HG03196 (cell line): ENCODE results near the gene SAE1.

ENCODE experiments used
- ATAC-seq: cut with Tn5 transposase; IDR thresholded peaks from one replicate; pipeline ENCODE4 v1.9.1; 2021; ENCODE audit not compliant: unreplicated experiment

SAE1 gene

GRCh38 chr19:47209319-47210179 lies 78.9 kb downstream of the SAE1 start:
- ATAC-seq, result no peak

- ATAC-seq, result no peak
These were observed 79.5 kb downstream of the SAE1 start for GRCh38 chr19:47210180-47210490.

DNA sequence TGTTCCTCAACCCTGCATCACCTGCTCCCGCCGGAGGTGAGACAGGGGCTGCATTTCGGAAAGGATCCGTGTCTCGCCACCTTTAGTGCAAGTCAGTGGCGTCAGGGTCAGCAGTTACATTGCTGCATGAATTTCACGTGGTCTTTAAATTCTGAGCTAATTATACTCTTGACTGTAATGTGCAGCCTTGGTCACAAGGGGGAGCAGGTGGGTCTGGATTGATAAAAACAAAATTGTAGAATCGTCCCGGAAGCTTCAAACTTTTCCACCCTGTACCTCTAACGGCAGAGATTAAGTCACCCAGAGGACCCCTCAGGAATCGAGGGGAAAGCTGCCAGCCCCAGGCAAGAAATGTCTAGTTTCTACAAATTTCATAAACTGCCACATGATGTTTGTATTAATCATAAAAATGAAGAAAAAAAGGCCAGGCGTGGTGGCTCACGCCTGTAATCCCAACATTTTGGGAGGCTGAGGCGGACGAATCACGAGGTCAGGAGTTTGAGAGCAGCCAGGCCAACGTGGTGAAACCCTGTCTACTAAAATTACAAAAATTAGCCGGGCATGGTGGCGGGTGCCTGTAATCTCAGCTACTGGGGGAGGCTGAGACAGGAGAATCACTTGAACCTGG lies 80.2 kb downstream of the SAE1 start:
- no peak for ATAC-seq

DNA sequence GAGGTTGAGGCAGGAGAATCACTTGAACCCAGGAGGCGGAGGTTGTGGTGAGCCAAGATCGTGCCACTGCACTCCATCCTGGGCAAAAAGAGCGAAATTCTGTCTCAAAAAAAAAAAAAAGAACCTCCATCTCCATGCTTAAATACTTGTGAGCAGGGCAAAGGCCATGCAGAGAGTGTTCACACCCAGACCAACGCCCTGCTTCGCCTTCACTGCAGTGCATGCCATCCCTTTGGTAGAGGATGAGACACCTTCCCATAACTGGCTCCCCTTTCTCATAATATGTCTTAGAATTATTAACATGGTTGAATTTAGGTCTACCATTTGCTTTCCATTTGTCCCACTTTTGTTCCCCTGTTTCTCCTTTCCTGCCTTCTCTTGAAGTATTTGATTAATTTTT lies 84.9 kb downstream of the SAE1 start:
- no peak for ATAC-seq

GRCh38 chr19:47221080-47221841 lies 90.6 kb downstream of the SAE1 start:
- no peak for ATAC-seq

- no peak for ATAC-seq
These were observed 91.3 kb downstream of the SAE1 start for GRCh38 chr19:47221890-47222289.

GRCh38 chr19:47225746-47226425 lies 95.3 kb downstream of the SAE1 start:
- peak; percentile 32 for ATAC-seq

- peak; percentile 28 for ATAC-seq
These were observed 96.1 kb downstream of the SAE1 start for GRCh38 chr19:47226426-47227351.

DNA sequence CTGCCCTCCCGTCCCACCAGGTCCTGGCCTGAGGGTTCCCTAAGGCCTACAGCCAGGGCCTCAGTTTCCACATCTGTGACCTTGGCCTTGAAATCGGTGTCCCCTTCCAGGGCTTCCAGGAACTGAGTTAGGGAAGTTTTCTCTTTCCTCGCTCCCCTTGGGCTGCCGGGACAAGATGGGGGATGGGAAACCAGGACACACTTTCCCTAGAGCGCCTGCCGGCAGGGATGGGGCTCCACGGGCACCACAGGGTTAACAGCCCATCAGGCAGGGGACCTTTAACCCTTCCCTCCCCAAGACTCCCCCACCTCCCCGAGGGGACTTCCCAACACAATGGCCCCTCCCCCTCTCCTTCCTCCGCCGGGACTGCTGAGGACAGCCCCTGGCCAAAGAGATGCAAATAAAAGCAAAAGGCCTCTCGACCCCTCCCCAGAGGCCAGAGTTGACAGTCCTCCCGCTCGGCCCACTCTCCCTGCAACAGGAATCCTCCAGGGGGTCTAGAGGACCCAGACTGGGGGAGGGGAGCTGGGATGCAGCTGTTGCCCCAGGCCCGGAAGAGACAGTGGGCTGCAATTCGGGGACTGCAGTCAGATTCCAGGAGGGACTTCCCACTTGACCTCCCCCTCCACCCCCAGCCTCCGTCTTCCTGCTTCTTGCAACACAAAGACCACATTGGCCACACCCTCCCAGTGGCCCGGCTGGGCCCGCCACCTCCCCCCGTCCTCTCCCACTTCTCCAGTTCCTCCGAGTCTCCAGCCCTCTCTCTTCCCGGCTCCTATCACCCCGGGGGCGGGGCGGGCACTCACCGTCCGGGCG lies 96.9 kb downstream of the SAE1 start:
- no peak for ATAC-seq

DNA sequence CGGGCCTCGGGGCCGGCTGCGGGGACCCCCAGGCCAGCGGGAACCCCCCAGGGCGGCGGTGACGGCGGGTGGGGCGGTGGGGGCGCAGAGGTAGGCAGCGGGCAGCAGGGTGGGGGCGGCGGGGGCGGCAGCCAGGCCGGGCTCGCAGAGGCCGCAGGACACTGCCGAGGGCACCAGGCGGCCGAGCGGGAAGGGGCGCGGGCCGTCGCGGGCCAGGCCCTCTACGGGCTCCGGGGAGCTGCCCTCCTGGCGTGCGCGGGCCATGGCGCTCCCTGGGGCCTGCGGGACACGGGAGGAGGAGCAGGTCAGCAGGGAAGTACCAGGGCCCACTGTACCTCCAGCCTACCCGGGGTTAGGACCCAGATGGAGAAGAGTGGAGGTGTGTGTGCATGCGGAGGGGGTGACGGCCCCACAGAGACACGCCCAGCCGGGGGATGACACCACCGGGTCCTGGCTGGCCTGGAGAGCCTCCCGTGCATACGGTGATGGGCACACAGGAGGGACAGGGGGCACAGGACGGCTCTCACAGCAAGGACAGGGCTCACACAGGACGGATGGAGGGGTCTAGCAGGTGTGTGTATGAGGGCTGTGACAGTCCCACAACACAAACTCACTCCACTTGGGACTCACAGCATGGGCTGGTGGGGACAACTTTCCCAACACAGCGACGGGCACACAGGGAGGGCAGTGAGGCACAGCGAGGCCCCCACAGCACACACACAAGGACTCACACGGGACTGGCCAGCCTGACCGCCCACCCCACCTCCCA lies 97.7 kb downstream of the SAE1 start:
- ATAC-seq, result no peak

DNA sequence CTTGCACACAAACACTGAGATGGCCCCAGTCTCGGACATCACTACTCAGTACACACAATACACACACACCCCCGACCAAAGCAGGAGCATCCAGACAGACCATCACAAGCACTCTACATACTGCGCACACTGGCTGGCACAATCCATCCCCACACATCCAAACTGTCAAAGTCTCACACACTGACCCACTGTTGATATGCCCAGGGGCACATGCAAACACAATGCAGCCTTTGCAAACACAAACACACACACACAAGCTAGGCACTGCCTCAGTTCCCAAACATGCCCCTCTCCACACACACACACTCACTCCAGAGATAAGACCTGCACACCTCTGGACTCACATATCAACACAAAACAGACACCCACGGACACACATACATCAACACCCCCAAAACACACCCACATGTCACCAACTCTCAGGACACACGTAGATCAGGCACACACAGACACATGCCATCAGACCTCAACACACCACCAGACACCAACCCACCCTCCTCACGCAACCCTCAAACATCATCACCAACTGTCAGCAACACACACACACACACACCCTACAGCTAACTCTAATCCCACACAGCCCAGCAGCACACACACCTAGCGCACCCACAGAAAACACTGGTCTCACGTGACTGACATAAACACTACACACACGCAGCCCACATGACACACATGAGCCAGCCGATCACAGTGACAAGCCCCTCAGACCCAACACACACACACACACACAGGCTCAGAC lies 98.5 kb downstream of the SAE1 start:
- no peak for ATAC-seq

DNA sequence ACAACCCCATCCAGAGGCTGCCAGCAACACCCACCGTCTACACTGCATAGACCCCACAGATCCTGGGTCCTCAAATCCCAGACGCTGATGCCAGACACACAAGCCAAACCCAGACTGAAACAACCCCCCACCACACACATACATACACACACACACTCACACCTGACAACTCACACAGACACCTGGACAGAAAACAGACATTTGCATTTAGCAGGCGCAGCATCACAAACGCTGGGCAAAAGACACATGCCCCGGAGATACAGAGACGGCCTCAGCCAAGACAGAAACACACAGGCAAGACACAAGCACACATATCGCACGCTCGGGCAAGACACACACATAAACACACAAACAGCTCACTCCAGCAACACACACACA lies 99.0 kb downstream of the SAE1 start:
- no peak for ATAC-seq

- ATAC-seq, result no peak
These were observed 99.7 kb downstream of the SAE1 start for GRCh38 chr19:47230054-47230920.

GRCh38 chr19:47230921-47231214 lies 100.2 kb downstream of the SAE1 start, which contains the start of gene BBC3:
Gene BBC3, minus strand, starts transcription at chr19:47231199. Its CDS starts 2,768 bp downstream, at chr19:47228431.
- no peak for ATAC-seq

DNA sequence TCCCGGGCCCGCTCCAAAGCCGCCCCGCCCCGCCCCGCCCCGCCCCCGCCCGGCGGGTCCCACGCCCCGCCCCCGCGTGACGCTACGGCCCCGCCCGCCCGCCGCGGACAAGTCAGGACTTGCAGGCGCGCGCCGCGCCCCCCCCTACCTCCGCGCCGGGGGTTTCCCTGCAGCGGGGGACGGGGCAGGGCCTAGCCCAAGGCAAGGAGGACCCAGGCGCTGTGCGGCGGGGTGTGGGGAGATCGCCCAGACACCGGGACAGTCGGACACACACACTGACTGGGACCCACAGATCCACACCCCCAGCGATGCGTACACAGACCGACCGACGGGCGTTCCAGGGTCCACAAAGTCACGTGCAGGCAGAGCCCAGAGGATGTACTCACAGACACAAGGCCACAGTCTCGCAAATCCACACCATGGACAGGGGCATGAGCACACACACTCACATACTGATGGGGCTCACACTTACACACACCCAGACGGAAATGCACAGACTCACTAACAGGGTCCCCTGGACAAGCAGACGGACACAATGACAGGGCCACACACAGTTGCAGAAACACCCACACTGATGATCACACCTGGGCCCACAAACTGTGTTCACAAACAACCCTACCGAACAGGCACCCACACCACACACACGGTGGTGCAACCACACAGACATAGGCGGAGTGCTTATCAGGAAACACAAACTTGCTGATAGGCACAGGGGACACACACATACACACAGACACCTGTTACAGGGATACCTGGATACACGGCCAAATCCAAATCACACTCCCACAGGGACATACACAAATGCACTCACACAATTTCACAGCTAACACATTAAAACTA lies 100.8 kb downstream of the SAE1 start:
- ATAC-seq, result no peak

DNA sequence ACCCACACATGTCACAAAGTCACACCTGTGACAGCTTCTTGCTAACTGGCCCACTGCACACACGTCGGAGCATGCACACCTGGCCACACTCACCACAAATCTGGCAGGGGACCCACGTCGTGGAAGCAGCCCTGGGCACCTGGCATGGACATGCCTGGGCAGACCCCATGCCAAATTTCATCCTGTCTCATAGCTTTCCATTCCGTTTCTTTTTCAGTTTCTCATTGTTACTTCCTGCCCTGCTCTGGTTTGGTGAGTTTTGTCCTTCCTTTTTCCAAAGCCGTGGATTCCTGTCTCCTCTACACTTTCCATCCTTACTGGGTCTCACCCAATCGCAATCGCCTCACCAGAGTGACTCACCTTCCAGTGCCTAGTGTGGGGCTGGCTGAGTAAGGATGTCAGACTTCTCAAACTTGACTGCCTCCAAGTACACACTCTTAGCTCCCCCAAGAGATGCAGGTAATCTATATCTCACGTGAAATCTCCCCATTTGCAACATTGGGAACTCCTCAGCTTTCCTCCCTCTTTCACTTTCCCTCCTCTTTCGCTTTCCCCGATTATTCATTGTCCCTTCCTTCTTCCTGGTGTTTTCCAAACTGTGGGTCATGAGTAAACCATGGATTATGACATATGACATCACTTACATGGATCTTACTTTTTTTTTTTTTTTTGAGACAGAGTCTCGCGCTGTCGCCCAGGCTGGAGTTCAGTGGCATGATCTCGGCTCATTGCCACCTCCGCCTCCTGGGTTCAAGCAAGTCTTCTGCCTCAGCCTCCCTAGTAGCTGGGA lies 102.0 kb downstream of the SAE1 start:
- ATAC-seq, result no peak
